ENCODE measurements around the gene IFI35. TPM values are rescaled to one million over a fixed set of nuclear protein-coding genes. Genes with fewer than 3 reads are reported as not detected.
A peak's percentile ranks its signal among the peaks of the same experiment; 100 is the strongest.
"Not testable (repeated sequence)": the region's sequence is repeated elsewhere in the genome, so short reads cannot be mapped to it uniquely, and the experiment has no call there.

The IFI35 gene
- total RNA-seq, 1 experiment from 2014 or later = 42.6 TPM

DNA sequence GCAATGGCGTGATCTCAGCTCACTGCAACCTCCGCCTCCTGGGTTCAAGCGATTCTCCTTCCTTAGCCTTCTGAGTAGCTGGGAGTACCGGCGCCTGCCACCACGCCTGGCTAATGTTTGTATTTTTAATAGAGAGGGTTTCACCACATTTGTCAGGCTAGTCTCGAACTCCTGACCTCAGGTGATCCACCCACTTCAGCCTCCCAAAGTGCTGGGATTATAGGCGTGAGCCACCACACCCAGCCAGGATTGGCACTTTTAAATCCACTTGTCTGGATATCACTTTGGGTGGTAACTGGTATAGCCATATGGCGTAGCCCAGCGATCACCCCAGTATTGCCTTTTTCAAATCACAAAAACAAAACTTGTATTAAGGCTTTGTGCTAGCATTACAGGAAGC lies 12.7 kb upstream of the IFI35 start:
- H3K27ac ChIP-seq (ENCODE audit: low read length); H3K4me3 ChIP-seq (ENCODE audit: low read depth in 2 of 2, low read length in 2 of 2); in situ Hi-C loops (cut with HindIII; ENCODE audit: low pct_unique_long_range_greater_than_20kb, low sequenced_read_pairs); BruUV-seq (replicated peaks); DNase-seq (ENCODE audit: low read depth, low spot score); H3K36me3 ChIP-seq (ENCODE audit: control insufficient read depth, insufficient read depth, low read length); H3K27me3 ChIP-seq (ENCODE audit: control insufficient read depth, insufficient read depth, low read length); H3K9me3 ChIP-seq (ENCODE audit: control insufficient read depth, insufficient read depth, low read depth, low read length); intact Hi-C loops (cut with micrococcal nuclease; ENCODE audit: unreplicated experiment); ATAC-seq; CTCF ChIA-PET: not testable (repeated sequence)
- POLR2A ChIA-PET = interaction anchor here (0.6 kb wide), 1 partner anchor 19 kb away, joined by 10 read pairs; no protein-coding TSS in a partner anchor
- peaks cover 18% of the 10 kb centered on the region for H3K4me1 ChIP-seq (ENCODE audit: control insufficient read depth, insufficient read depth, low read length)

GRCh38 chr17:42997390-42997983 lies 9.1 kb upstream of the IFI35 start:
- peaks cover 19% of the 10 kb centered on the region for H3K4me1 ChIP-seq (ENCODE audit: control insufficient read depth, insufficient read depth, low read length)
- CTCF ChIA-PET = no interaction called here
- no peak for ATAC-seq
- H3K27me3 ChIP-seq (ENCODE audit: control insufficient read depth, insufficient read depth, low read length) = no peaks in the 10 kb centered on the region
- POLR2A ChIA-PET = interaction anchor here (0.6 to 1.2 kb wide), 7 partner anchors 9 to 320 kb away, joined by 3 to 9 read pairs (median 4); partner anchors contain the start of genes IFI35, PTGES3L and RUNDC1
- intact Hi-C loops (cut with micrococcal nuclease; ENCODE audit: unreplicated experiment) = no loop called here
- peak overlapping the region; percentile 79 to 96 for H3K4me3 ChIP-seq (ENCODE audit: low read depth in 2 of 2, low read length in 2 of 2)
- peak overlapping the region; percentile 86 for H3K27ac ChIP-seq (ENCODE audit: low read length)
- in situ Hi-C loops (cut with HindIII; ENCODE audit: low pct_unique_long_range_greater_than_20kb, low sequenced_read_pairs) = no loop called here
- H3K36me3 ChIP-seq (ENCODE audit: control insufficient read depth, insufficient read depth, low read length) = peaks cover 17% of the 10 kb centered on the region
- TF ChIP-seq, protein P1, sequence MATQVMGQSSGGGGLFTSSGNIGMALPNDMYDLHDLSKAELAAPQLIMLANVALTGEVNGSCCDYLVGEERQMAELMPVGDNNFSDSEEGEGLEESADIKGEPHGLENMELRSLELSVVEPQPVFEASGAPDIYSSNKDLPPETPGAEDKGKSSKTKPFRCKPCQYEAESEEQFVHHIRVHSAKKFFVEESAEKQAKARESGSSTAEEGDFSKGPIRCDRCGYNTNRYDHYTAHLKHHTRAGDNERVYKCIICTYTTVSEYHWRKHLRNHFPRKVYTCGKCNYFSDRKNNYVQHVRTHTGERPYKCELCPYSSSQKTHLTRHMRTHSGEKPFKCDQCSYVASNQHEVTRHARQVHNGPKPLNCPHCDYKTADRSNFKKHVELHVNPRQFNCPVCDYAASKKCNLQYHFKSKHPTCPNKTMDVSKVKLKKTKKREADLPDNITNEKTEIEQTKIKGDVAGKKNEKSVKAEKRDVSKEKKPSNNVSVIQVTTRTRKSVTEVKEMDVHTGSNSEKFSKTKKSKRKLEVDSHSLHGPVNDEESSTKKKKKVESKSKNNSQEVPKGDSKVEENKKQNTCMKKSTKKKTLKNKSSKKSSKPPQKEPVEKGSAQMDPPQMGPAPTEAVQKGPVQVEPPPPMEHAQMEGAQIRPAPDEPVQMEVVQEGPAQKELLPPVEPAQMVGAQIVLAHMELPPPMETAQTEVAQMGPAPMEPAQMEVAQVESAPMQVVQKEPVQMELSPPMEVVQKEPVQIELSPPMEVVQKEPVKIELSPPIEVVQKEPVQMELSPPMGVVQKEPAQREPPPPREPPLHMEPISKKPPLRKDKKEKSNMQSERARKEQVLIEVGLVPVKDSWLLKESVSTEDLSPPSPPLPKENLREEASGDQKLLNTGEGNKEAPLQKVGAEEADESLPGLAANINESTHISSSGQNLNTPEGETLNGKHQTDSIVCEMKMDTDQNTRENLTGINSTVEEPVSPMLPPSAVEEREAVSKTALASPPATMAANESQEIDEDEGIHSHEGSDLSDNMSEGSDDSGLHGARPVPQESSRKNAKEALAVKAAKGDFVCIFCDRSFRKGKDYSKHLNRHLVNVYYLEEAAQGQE (IDR thresholded peaks at IDR 0.05; ENCODE audit: insufficient read depth in 1 of 2, low read depth in 2 of 2, low read length in 1 of 2) = no peak
- H3K9me3 ChIP-seq (ENCODE audit: control insufficient read depth, insufficient read depth, low read depth, low read length) = no peaks in the 10 kb centered on the region
- DNase-seq (ENCODE audit: low read depth, low spot score) = no peak
- no TSS peak for BruUV-seq (replicated peaks)

GRCh38 chr17:42997984-42998938 lies 8.3 kb upstream of the IFI35 start, which contains the start of gene RPL27:
Gene RPL27 (plus strand): TSS chr17:42998419. CDS start chr17:42998751, 332 bp downstream.
- in situ Hi-C loops (cut with HindIII; ENCODE audit: low pct_unique_long_range_greater_than_20kb, low sequenced_read_pairs) (no loop called here), intact Hi-C loops (cut with micrococcal nuclease; ENCODE audit: unreplicated experiment) (no loop called here)
- DNase-seq (ENCODE audit: low read depth, low spot score) = peak; percentile 94
- peaks cover 19% of the 10 kb centered on the region for H3K4me1 ChIP-seq (ENCODE audit: control insufficient read depth, insufficient read depth, low read length)
- H3K4me3 ChIP-seq (ENCODE audit: low read depth in 2 of 2, low read length in 2 of 2) = peak within 1 kb of the TSS; percentile 79 to 96
- H3K9me3 ChIP-seq (ENCODE audit: control insufficient read depth, insufficient read depth, low read depth, low read length) = no peaks in the 10 kb centered on the region
- H3K27ac ChIP-seq (ENCODE audit: low read length) = peak within 1 kb of the TSS; percentile 92
- TSS peak; percentile 93 for BruUV-seq (replicated peaks)
- ChIA-PET CTCF (interaction anchor here (0.6 to 0.7 kb wide), 3 partner anchors 9 to 60 kb away, joined by 3 read pairs; no protein-coding TSS in a partner anchor), POLR2A (interaction anchor here (0.6 to 1.2 kb wide), 6 partner anchors 9 to 321 kb away, joined by 3 to 9 read pairs (median 4); partner anchors contain the start of genes IFI35, PTGES3L and RUNDC1)
- peak; percentile 98 for ATAC-seq
- TF ChIP-seq, protein P1 (IDR thresholded peaks at IDR 0.05; ENCODE audit: insufficient read depth in 1 of 2, low read depth in 2 of 2, low read length in 1 of 2) = no peak
- 0 out of 2 replicates have a peak, but pooled peaks have one; percentile 42 for TF ChIP-seq SIN3A (IDR thresholded peaks at IDR 0.05; ENCODE audit: borderline replicate concordance, insufficient read depth, low read depth, low read length)
- peak; percentile 76 for TF ChIP-seq CTCF (IDR thresholded peaks at IDR 0.05)
- TF ChIP-seq POLR2AphosphoS5 (IDR thresholded peaks at IDR 0.05; ENCODE audit: low read depth, low read length) = peak; percentile 90
- TF ChIP-seq TCF7L2 (IDR thresholded peaks at IDR 0.05; ENCODE audit: low read depth, low read length) = peak; percentile 73
- no peaks in the 10 kb centered on the region for H3K27me3 ChIP-seq (ENCODE audit: control insufficient read depth, insufficient read depth, low read length)
- H3K36me3 ChIP-seq (ENCODE audit: control insufficient read depth, insufficient read depth, low read length) = peaks cover 17% of the 10 kb centered on the region

All from Panc1 (cell line).